AG09319 (cell line): Measurements from ENCODE around the gene PRKAG3.
"Not testable (repeated sequence)": the region's sequence is repeated elsewhere in the genome, so short reads cannot be mapped to it uniquely, and the experiment has no call there.

Experiments used
- DNase-seq: peaks from one replicate; pipeline ENCODE4 v3.0.0-alpha.2; 2010; ENCODE audit warnings: low read depth; ENCODE audit errors: extremely low read depth
- TF ChIP-seq, protein P1 (sequence below): IDR thresholded peaks from 2 replicates; pipeline ENCODE4 v1.5.1; 2011; ENCODE audit warnings: low read depth, mild to moderate bottlenecking, inconsistent platforms, low read length, moderate library complexity

PRKAG3 gene

DNA sequence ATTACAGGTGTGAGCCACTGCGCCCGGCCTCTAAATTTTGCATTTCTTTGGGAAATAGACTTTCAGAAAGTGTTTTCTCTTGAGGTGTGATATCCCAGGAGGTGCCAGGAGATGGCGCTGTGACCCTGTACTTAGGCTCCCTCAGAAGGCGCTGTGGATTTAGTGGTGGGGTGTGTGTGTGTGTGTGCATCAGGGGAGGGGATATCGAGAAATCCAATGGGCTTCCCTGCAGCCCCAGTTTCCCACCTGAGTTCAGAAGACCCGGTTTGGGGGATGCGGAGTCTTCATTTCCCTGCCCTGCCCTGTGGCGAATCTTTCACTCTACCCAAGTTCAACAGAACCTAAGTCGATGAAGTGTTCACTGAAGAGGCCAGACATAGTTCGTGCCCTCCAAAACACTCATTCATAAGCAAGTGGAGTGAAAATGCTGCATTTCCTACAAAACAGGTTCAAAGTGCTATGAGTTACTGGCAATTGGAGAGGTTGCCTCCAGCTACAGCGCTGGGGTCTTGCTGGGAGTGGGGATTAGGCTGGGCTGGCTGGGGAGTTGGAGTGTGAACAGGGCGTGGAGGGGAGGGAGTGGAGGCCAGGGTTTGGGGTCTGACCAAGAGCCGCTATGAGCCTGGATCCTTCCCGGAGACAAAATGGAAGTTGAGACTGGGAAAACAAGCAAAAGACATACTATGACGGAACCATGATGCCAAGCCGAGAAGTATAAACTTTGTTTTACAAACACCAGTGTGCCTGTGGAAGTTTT, 21.5 kb upstream of the PRKAG3 start:
- peak; percentile 15 for DNase-seq
- TF ChIP-seq, protein P1, sequence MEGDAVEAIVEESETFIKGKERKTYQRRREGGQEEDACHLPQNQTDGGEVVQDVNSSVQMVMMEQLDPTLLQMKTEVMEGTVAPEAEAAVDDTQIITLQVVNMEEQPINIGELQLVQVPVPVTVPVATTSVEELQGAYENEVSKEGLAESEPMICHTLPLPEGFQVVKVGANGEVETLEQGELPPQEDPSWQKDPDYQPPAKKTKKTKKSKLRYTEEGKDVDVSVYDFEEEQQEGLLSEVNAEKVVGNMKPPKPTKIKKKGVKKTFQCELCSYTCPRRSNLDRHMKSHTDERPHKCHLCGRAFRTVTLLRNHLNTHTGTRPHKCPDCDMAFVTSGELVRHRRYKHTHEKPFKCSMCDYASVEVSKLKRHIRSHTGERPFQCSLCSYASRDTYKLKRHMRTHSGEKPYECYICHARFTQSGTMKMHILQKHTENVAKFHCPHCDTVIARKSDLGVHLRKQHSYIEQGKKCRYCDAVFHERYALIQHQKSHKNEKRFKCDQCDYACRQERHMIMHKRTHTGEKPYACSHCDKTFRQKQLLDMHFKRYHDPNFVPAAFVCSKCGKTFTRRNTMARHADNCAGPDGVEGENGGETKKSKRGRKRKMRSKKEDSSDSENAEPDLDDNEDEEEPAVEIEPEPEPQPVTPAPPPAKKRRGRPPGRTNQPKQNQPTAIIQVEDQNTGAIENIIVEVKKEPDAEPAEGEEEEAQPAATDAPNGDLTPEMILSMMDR, result peak; percentile 75

DNA sequence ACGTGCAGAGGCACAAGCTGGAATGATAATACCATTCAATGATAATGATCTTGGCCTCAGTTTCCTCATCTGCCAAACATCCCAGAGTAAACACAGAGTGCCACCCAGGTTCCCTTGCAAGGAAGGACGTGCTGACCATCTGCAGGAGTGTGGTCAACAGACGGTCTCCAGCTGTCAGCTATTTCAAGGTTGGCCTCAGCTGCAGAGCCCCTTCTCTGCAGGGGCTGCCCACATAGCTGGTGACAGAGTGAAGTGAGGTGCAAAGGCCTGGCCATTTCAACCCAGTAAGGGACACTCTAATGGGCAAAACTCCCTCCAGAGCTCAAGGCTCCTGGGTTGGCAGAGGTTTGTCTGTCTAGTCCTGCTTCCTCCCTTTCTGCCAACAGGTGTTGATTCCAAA, 19.7 kb upstream of the PRKAG3 start:
- TF ChIP-seq, protein P1, result no peak
- no peak for DNase-seq

DNA sequence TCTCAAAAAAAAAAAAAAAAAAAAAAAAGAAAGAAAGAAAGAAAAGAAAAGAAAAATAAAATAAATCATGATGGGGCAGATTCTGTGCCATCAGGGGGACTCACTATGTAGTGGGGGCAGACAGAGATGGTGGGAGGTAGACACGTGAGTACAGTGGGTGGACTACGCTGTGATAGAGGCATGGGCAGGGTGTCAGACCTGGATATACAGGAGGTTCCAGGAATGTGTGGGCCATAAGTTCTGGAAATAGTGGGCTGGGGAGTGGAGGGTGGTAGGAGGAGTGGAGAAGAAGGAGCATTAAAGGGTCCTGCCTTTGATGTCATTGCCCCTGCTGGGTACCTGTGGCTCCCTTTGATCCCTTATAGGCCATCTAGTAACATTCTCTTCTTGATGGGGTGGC, 19.2 kb upstream of the PRKAG3 start:
- DNase-seq, result no peak
- TF ChIP-seq, protein P1, result no peak

DNA sequence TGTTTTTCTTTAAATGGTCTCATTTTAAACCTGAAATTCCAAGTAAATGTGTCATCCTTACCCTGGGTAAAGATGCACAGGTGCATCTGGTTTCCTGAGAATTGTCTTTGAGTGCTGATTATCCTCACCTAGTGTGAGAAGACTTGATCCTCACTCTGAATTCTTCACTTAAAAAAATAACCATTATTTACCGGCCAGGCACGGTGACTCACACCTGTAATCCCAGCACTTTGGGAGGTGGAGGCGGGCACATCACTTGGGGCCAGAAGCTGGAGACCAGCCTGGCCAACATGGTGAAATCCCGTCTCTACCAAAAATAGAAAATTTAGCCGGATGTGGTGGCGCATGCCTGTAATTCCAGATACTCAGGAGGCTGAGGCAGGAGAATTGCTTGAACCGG, 18.1 kb upstream of the PRKAG3 start:
- no peak for DNase-seq
- TF ChIP-seq, protein P1, result no peak

DNA sequence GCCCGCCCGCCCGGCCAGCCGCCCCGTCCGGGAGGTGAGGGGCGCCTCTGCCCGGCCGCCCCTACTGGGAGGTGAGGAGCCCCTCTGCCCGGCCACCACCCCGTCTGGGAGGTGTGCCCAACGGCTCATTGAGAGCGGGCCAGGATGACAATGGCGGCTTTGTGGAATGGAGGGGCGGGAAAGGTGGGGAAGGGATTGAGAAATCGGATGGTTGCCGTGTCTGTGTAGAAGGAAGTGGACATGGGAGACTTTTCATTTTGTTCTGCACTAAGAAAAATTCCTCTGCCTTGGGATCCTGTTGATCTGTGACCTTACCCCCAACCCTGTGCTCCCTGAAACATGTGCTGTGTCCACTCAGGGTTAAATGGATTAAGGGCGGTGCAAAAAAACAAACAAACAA, 15.4 kb upstream of the PRKAG3 start:
- DNase-seq, result not testable (repeated sequence)

DNA sequence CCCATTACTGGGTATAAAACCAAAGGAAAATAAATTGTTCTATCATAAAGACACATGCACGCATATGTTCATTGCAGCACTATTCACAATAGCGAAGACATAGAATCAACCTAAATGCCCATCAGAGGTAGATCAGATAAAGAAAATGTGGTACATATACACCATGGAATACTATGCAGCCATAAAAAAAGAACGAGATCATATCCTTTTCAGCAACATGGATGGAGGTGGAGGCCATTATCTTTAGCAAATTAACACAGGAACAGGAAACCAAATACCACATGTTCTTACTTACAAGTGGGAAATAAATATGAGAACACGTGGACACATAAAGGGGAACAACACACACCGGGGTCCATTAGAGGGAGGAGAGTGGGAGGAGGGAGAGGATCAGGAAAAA, 12.7 kb upstream of the PRKAG3 start:
- DNase-seq, result not testable (repeated sequence)

DNA sequence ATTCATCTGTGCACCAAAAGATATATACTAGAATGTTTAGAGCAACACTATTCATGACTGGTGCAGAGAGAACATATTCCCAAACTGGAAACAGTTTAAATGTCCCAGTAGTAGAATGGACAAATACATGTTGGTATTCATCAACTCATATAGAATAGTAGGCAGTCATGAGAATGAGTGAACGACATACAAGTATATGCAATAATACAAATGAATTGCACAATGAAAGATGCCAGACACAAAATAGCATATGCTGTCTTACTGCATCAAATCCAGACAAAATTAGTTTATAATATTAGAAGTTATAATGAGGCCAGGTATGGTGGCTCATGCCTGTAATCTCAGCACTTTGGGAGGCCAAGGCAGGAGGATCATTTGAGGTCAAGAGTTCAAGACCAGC, 8.3 kb upstream of the PRKAG3 start:
- TF ChIP-seq, protein P1, result no peak
- DNase-seq, result no peak

DNA sequence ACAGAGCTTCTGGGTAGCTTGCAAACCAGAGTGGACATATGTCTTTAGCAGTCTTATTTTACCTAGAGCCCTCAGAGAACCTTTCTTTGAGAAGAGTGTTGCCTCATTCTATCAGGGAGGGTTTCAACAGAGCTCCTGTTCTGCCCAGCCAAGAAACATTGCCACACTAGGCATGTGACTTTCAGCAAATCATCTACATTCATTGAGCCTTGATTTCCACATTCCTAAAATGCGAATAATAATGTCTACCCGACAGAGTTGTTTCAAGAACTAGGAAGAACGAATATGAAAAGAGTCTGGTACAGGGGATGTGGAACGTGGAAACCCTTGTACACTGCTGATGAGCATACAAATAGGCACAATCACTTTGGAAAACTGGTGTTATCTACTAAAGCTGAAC, 7.8 kb upstream of the PRKAG3 start:
- TF ChIP-seq, protein P1, result no peak

More for the DNA sequence above, 7.8 kb upstream of the PRKAG3 start:
- DNase-seq, result peak; percentile 32
